ENCODE results near the gene STARD8.

Gene STARD8

DNA sequence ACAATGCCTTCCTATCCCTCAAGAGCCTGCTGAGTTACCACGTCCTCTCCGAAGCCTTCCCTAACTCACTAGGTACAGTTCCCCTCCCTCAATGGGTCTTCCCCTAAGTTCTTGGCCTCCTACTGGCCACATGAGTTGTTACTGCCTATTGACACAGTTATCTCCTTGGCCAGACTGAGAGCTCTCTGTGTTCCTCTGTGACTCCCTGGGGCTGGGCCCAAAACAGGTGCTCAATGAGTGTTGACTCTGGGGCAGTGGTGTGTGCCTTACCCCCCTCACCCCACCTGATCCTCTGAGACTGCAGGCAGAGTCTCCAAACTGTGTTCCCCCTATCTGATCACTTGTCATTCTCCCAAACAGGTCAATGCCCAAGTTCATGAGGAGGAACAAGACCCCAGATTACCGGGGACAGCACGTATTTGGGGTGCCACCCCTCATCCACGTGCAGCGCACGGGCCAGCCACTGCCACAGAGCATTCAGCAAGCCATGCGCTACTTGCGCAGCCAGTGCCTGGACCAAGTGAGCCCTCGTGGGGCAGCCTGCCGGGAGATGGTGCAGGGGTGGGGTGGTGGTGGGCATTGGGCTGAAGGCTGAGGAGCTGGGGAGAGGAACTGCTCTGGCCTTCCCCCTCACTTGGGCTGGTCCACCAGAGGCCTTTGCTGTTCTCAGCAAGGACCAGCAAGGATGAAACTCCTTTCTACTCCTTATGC is 72.6 kb downstream of the STARD8 start:
- H3K4me3 ChIP-seq (ENCODE audit: low read depth, low read length) = no peak overlapping the region
- no peaks in the 10 kb centered on the region for H3K27me3 ChIP-seq (replicated peaks)
- TF ChIP-seq CTCF (IDR thresholded peaks at IDR 0.05; ENCODE audit: low read depth, low read length, missing control alignments) = peak; percentile 55
- no peaks in the 10 kb centered on the region for H3K36me3 ChIP-seq (replicated peaks)
- H3K27ac ChIP-seq = no peak overlapping the region
- peak; percentile 1 for DNase-seq
- in situ Hi-C loops (cut with HindIII; ENCODE audit: low pct_ligation_motif_present, low sequenced_read_pairs) = no loop called here

GRCh38 chrX:68720851-68721250 is 73.4 kb downstream of the STARD8 start:
- DNase-seq = no peak
- H3K4me3 ChIP-seq (ENCODE audit: low read depth, low read length) = no peak overlapping the region
- no peak for TF ChIP-seq CTCF (IDR thresholded peaks at IDR 0.05; ENCODE audit: low read depth, low read length, missing control alignments)

DNA sequence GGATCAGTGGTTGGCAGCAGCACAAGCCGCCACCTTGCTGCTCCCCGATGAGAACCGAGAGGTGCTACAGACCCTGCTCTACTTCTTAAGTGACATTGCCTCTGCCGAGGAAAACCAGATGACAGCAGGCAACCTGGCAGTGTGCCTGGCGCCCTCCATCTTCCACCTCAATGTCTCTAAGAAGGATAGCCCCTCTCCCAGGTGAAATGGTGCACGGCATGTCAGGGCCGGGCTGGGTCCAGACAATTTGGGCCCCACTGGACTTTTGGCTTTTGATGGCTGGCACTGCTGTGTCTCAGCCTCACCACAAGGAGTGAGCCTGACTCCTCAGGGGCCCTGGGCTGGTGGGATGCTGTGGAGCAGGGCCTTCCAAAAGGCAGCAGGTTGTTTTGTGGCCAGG is 74.1 kb downstream of the STARD8 start:
- TF ChIP-seq CTCF (IDR thresholded peaks at IDR 0.05; ENCODE audit: low read depth, low read length, missing control alignments) = peak; percentile 2
- Histone ChIP-seq H3K27me3 (replicated peaks) (no peaks in the 10 kb centered on the region), H3K27ac (no peak overlapping the region), H3K36me3 (replicated peaks) (no peaks in the 10 kb centered on the region), H3K4me3 (ENCODE audit: low read depth, low read length) (no peak overlapping the region)
- no peak for DNase-seq
- in situ Hi-C loops (cut with HindIII; ENCODE audit: low pct_ligation_motif_present, low sequenced_read_pairs) = no loop called here

More at GRCh38 chrX:68720851-68721250, 73.4 kb downstream of the STARD8 start:
- Histone ChIP-seq H3K27ac (no peak overlapping the region), H3K36me3 (replicated peaks) (no peaks in the 10 kb centered on the region), H3K27me3 (replicated peaks) (no peaks in the 10 kb centered on the region)
- in situ Hi-C loops (cut with HindIII; ENCODE audit: low pct_ligation_motif_present, low sequenced_read_pairs) = no loop called here

DNA sequence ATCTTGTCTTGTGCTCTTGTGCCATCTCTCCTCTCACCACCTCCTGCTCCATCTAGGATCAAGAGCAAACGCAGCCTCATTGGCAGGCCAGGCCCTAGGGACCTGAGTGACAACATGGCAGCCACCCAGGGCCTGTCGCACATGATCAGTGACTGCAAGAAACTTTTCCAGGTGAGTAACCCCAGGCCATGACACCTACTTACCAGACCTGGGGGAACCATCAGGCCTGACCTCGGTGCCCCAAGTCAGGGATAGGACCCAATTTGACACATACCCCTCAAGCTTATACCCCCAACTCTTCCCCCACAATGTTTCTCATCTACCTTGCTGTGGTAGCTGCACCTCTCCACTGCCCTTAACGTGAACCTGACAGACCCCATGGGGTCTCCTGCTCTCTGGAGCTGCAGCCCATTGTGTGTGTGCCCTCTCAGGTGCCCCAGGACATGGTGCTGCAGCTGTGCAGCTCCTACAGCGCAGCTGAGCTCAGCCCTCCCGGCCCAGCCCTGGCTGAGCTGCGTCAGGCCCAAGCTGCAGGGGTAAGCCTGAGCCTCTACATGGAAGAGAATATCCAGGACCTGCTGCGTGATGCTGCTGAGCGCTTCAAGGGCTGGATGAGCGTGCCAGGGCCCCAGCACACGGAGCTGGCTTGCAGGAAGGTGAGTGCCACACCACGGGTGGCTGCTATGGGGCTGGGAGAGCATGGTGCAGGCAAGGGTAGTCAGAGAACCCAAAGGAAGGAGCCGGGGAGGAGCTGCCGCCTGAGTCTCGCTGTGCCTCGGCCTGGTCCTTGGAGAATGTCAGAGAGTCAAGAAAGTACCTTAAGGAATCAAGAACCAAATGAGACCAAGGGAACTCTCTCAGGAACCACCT is 74.8 kb downstream of the STARD8 start:
- no peak for DNase-seq
- no peaks in the 10 kb centered on the region for H3K27me3 ChIP-seq (replicated peaks)
- in situ Hi-C loops (cut with HindIII; ENCODE audit: low pct_ligation_motif_present, low sequenced_read_pairs) = no loop called here
- no peak for TF ChIP-seq CTCF (IDR thresholded peaks at IDR 0.05; ENCODE audit: low read depth, low read length, missing control alignments)
- no peak overlapping the region for H3K4me3 ChIP-seq (ENCODE audit: low read depth, low read length)
- H3K27ac ChIP-seq = no peak overlapping the region
- no peaks in the 10 kb centered on the region for H3K36me3 ChIP-seq (replicated peaks)

DNA sequence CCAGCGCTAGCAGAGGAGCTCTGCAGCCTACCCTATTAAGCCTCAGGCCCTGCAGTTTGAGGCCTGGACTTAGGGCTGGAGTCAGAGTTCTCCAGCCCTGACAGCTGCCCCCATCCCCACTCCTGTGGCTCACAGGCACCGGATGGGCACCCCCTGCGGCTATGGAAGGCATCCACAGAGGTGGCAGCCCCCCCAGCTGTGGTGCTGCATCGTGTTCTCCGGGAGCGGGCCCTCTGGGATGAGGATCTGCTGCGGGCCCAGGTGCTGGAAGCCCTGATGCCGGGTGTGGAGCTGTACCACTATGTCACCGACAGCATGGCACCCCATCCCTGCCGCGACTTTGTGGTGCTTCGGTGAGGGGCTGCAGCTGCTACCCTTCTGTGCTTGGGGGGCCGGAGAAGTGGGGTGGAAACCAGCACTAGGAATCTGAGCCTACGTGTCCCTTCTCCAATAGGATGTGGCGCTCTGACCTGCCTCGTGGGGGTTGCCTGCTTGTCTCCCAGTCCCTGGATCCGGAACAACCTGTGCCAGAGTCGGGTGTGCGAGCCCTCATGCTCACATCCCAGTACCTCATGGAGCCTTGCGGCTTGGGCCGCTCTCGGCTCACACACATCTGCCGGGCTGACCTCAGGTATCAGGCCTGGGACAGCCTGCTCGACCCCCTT is 76.2 kb downstream of the STARD8 start:
- no peak for DNase-seq
- in situ Hi-C loops (cut with HindIII; ENCODE audit: low pct_ligation_motif_present, low sequenced_read_pairs) = no loop called here

More for the DNA sequence above, 76.2 kb downstream of the STARD8 start:
- H3K27me3 ChIP-seq (replicated peaks) = no peaks in the 10 kb centered on the region
- no peaks in the 10 kb centered on the region for H3K36me3 ChIP-seq (replicated peaks)
- no peak overlapping the region for H3K27ac ChIP-seq
- no peak overlapping the region for H3K4me3 ChIP-seq (ENCODE audit: low read depth, low read length)
- no peak for TF ChIP-seq CTCF (IDR thresholded peaks at IDR 0.05; ENCODE audit: low read depth, low read length, missing control alignments)

Data from brain microvascular endothelial cell (primary cell).